ENCODE measurements around the gene HACD2.

DNA sequence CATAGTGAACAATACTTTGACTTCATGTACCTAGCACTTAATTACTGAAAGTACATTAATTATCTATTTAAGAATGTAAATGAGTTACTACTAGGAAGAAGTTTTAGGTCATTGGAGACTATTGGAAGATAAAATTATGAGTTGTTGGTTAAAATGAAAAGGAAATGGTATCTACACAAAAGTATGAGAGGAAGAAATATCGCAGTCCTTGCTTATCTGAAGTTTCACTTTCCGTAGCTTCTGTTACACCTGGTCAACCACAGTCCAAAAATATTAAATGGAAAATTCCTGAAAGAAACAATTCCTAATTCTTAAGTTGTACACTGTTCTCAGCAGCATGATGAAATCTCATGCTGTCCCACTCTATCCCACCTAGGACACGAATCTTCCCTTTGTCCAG, 57.8 kb downstream of the HACD2 start:
- TF ChIP-seq CTCF (IDR thresholded peaks at IDR 0.05): no peak
- no peak for TF ChIP-seq EHMT2 (IDR thresholded peaks at IDR 0.05; ENCODE audit: low read depth)
- TF ChIP-seq RFX5 (IDR thresholded peaks at IDR 0.05): no peak
- TF ChIP-seq CBX2 (IDR thresholded peaks at IDR 0.05; ENCODE audit: borderline replicate concordance, low read depth): no peak

Measured in A549 (cell line).